H1 (cell line): ENCODE measurements around the gene PITPNC1. TPM values are rescaled to one million over a fixed set of nuclear protein-coding genes. Genes with fewer than 3 reads are reported as not detected.

Experiments
- ATF2 ChIP-seq: IDR thresholded peaks from 2 replicates; pipeline ENCODE4 v1.6.1; 2012; ENCODE audit warnings: low read length, inconsistent platforms
- BCL11A ChIP-seq, 2 experiments: IDR thresholded peaks; one replicate each; pipeline ENCODE4 v1.6.1; 2011; ENCODE audit warnings: low read depth in 2 of 2, low read length in 2 of 2, mild to moderate bottlenecking in 2 of 2
- CBX8 ChIP-seq: fragments of 300-800, 300-1000 bp; sonication (generic); IDR thresholded peaks from 2 replicates; pipeline ENCODE4 v1.7.1; 2016; ENCODE audit warnings: low read depth, low read length, borderline replicate concordance
- GTF2F1 ChIP-seq: IDR thresholded peaks from 2 replicates; pipeline ENCODE4 v1.6.1; 2012; ENCODE audit warnings: low read depth, low read length, improper control_type of control experiment, borderline replicate concordance
- polyA plus RNA-seq, 7 experiments: library from polyadenylated mRNA; depleted of rRNA in 3 of 7; stranded (reverse) in 5 of 7; unstranded in 2 of 7; fragments of >200 nt in 5 of 7; fragments of 200-250 nt in 2 of 7; gene quantifications; 1 replicate in 5 of 7; 2 replicates in 1 of 7; 4 replicates in 1 of 7; pipeline versions ENCODE4 v1.2.1 to v1.2.3, GENCODE V29; 2011 to 2013; ENCODE audit warnings: missing spikeins in 2 of 7, mixed read lengths in 2 of 7
- total RNA-seq: library from RNA; stranded (reverse); fragmentation: NEBNext Ultra II Directional; extraction: Animal tissue kit (Norgen Biotek cat#: 25700); gene quantifications from 2 replicates; pipeline ENCODE4 v1.2.1, GENCODE V29; 2021

Gene PITPNC1
- total and polyA plus RNA-seq, 2 of the 8 experiments (the other 6 are each of a cell fraction or from before 2014, with no cell fraction given): 17.6 to 54.7 TPM

GRCh38 chr17:67628580-67629013 is 251.5 kb downstream of the PITPNC1 start (continued):
- TF ChIP-seq CBX8: no peak
- TF ChIP-seq GTF2F1: no peak
- no peak for TF ChIP-seq BCL11A (IDR thresholded peaks at IDR 0.05; ENCODE audit: low read depth in 2 of 2, low read length in 2 of 2)
- no peak for TF ChIP-seq ATF2
